H1 (cell line): ENCODE results near the gene ECD. TPM values are rescaled to one million over a fixed set of nuclear protein-coding genes. Genes with fewer than 3 reads are reported as not detected.

Experiments
- CTCF ChIA-PET: fragments of 300-600 bp; sonication (Branson Sonifier 250); formaldehyde crosslinking; loops from one replicate; lab custom pipeline; 2021; ENCODE audit not compliant: partially characterized antibody; lab: Charles Lee
- POLR2A ChIA-PET: fragments of 300-600 bp; sonication (Branson Sonifier 250); formaldehyde crosslinking; loops from one replicate; lab custom pipeline; 2021; ENCODE audit warnings: inconsistent platforms; ENCODE audit not compliant: partially characterized antibody; lab: Charles Lee
- DNase-seq, 2 experiments: peaks; one replicate each; pipeline versions ENCODE4 v3.0.0 to v3.0.0-alpha.2; 2010 to 2022; ENCODE audit warnings: low spot score in 2 of 2, low read depth in 1 of 2, mixed read lengths in 1 of 2
- FAIRE-seq: peaks from 2 replicates; lab custom pipeline; 2011; peaks lifted over from hg19 to GRCh38; lab: Jason Lieb, UNC
- H2AFZ ChIP-seq: 2 replicates; pipeline ENCODE4 v1.8.1; 2012; ENCODE audit warnings: low read length, inconsistent platforms
- H2AK5ac ChIP-seq: 2 replicates; pipeline ENCODE4 v1.6.1; 2013; ENCODE audit warnings: low read depth, low read length
- H2BK120ac ChIP-seq: replicated peaks from 2 replicates; pipeline ENCODE3; 2013; ENCODE audit warnings: low read depth, low read length, inconsistent platforms
- H2BK12ac ChIP-seq: 2 replicates; pipeline ENCODE4 v1.6.1; 2013; ENCODE audit warnings: low read depth, low read length
- H2BK15ac ChIP-seq: 2 replicates; pipeline ENCODE4 v1.6.1; 2013; ENCODE audit warnings: low read length
- H2BK20ac ChIP-seq: 2 replicates; pipeline ENCODE4 v1.6.1; 2013; ENCODE audit warnings: low read length
- H2BK5ac ChIP-seq: 2 replicates; pipeline ENCODE4 v1.6.1; 2013; ENCODE audit warnings: low read depth, low read length
- H3K14ac ChIP-seq: 2 replicates; pipeline ENCODE4 v1.6.1; 2013; ENCODE audit warnings: inconsistent platforms; ENCODE audit not compliant: insufficient read length
- H3K18ac ChIP-seq: 2 replicates; pipeline ENCODE4 v1.6.1; 2013; ENCODE audit warnings: low read length; ENCODE audit errors: extremely low read depth
- H3K23ac ChIP-seq: 2 replicates; pipeline ENCODE4 v1.6.1; 2013; ENCODE audit warnings: inconsistent platforms; ENCODE audit not compliant: insufficient read length
- H3K23me2 ChIP-seq: 2 replicates; pipeline ENCODE4 v1.6.1; 2013; ENCODE audit warnings: low read depth, low read length
- H3K27ac ChIP-seq: 2 replicates; pipeline ENCODE4 v1.6.1; 2011; ENCODE audit warnings: low read depth, low read length, inconsistent platforms
- H3K27me3 ChIP-seq, 4 experiments: replicated peaks in 1 of 4; 1 replicate in 1 of 4; 2 replicates in 3 of 4; pipeline versions ENCODE4 v1.6.1 to v1.8.1; 2011 to 2013; ENCODE audit warnings: low read length in 3 of 4, mild to moderate bottlenecking in 3 of 4, inconsistent platforms in 2 of 4, mixed read lengths in 2 of 4, moderate library complexity in 1 of 4; ENCODE audit not compliant: control insufficient read depth in 3 of 4, insufficient read depth in 3 of 4; ENCODE audit errors: extremely low read depth in 1 of 4
- H3K36me3 ChIP-seq, 4 experiments: 2 replicates each; pipeline versions ENCODE4 v1.6.1 to v1.8.1; 2011 to 2013; ENCODE audit warnings: mild to moderate bottlenecking in 4 of 4, low read length in 3 of 4, moderate library complexity in 2 of 4, control low read depth in 1 of 4, inconsistent platforms in 1 of 4; ENCODE audit not compliant: insufficient read depth in 4 of 4, control insufficient read depth in 2 of 4
- H3K4ac ChIP-seq: replicated peaks from 2 replicates; pipeline ENCODE3; 2013; ENCODE audit warnings: low read length, low read depth, mixed read lengths, inconsistent platforms; ENCODE audit not compliant: insufficient read length
- H3K4me1 ChIP-seq, 4 experiments: replicated peaks in 1 of 4; 1 replicate in 1 of 4; 2 replicates in 3 of 4; pipeline versions ENCODE4 v1.6.1 to v1.8.1; 2011 to 2013; ENCODE audit warnings: low read length in 3 of 4, inconsistent platforms in 2 of 4, mixed read lengths in 1 of 4; ENCODE audit not compliant: insufficient read depth in 4 of 4, control insufficient read depth in 3 of 4
- H3K4me2 ChIP-seq, 2 experiments: 2 replicates each; pipeline versions ENCODE4 v1.6.1 to v1.8.1; 2011 to 2013; ENCODE audit warnings: low read depth in 2 of 2, low read length in 2 of 2, control low read depth in 1 of 2, inconsistent platforms in 1 of 2, mild to moderate bottlenecking in 1 of 2; ENCODE audit not compliant: insufficient read depth in 1 of 2
- H3K4me3 ChIP-seq, 4 experiments: fragments of 200-600, 300-600 bp in 1 of 4; sonication (generic), shearing (Covaris generic), sonication (Bioruptor Twin) in 1 of 4; 2 replicates each; pipeline versions ENCODE4 v1.5.1 to v1.8.1; 2011 to 2016; ENCODE audit warnings: low read length in 4 of 4, low read depth in 3 of 4, control low read depth in 2 of 4, inconsistent platforms in 2 of 4, mild to moderate bottlenecking in 2 of 4, mixed read lengths in 1 of 4, moderate library complexity in 1 of 4; ENCODE audit not compliant: insufficient read depth in 2 of 4; ENCODE audit errors: extremely low read depth in 1 of 4
- H3K56ac ChIP-seq: replicated peaks from 2 replicates; pipeline ENCODE3; 2013; ENCODE audit warnings: low read depth, mild to moderate bottlenecking, mixed read lengths, low read length, inconsistent platforms; ENCODE audit not compliant: insufficient read length
- H3K79me1 ChIP-seq: 2 replicates; pipeline ENCODE4 v1.6.1; 2013; ENCODE audit warnings: low read depth, low read length, control low read depth
- H3K79me2 ChIP-seq, 2 experiments: 2 replicates each; pipeline versions ENCODE4 v1.6.1 to v1.8.1; 2012 to 2013; ENCODE audit warnings: low read length in 2 of 2, mild to moderate bottlenecking in 2 of 2, inconsistent platforms in 1 of 2; ENCODE audit not compliant: insufficient read depth in 2 of 2, control insufficient read depth in 1 of 2
- H3K9ac ChIP-seq, 4 experiments: replicated peaks in 1 of 4; 1 replicate in 1 of 4; 2 replicates in 3 of 4; pipeline versions ENCODE4 v1.6.1 to v1.8.1; 2011 to 2013; ENCODE audit warnings: low read depth in 3 of 4, low read length in 3 of 4, control low read depth in 2 of 4, mild to moderate bottlenecking in 2 of 4, moderate library complexity in 2 of 4, inconsistent platforms in 1 of 4; ENCODE audit errors: extremely low read depth in 1 of 4
- H3K9me3 ChIP-seq, 2 experiments: 2 replicates each; pipeline versions ENCODE4 v1.6.1 to v1.8.1; 2012 to 2013; ENCODE audit warnings: mild to moderate bottlenecking in 2 of 2, moderate library complexity in 2 of 2, control low read depth in 1 of 2, inconsistent platforms in 1 of 2, low read depth in 1 of 2, low read length in 1 of 2, mixed read lengths in 1 of 2; ENCODE audit not compliant: insufficient read depth in 2 of 2
- H4K20me1 ChIP-seq, 2 experiments: replicated peaks in 1 of 2; 2 replicates each; pipeline versions ENCODE3 to v1.8.1; 2011 to 2013; ENCODE audit warnings: inconsistent platforms in 2 of 2, low read length in 2 of 2, mild to moderate bottlenecking in 1 of 2; ENCODE audit not compliant: insufficient read depth in 2 of 2, control insufficient read depth in 1 of 2
- H4K5ac ChIP-seq: 2 replicates; pipeline ENCODE4 v1.6.1; 2013; ENCODE audit warnings: low read length, low read depth, mixed read lengths, inconsistent platforms; ENCODE audit not compliant: insufficient read length
- H4K8ac ChIP-seq: 2 replicates; pipeline ENCODE4 v1.8.0; 2013; ENCODE audit warnings: mild to moderate bottlenecking, moderate library complexity, low read length, inconsistent platforms; ENCODE audit not compliant: insufficient read depth; ENCODE audit errors: extremely low read depth
- H4K91ac ChIP-seq: replicated peaks from 2 replicates; pipeline ENCODE3; 2013; ENCODE audit warnings: low read length, mixed read lengths, inconsistent platforms; ENCODE audit not compliant: insufficient read length
- CEBPB ChIP-seq: IDR thresholded peaks from 2 replicates; pipeline ENCODE4 v1.6.1; 2012; ENCODE audit warnings: low read depth, low read length
- CTCF ChIP-seq, 3 experiments: IDR thresholded peaks; 1 replicate in 2 of 3; 2 replicates in 1 of 3; pipeline versions ENCODE4 v1.5.1 to v1.6.1; 2011; ENCODE audit warnings: low read length in 3 of 3, mild to moderate bottlenecking in 3 of 3, inconsistent platforms in 2 of 3, low read depth in 1 of 3, moderate library complexity in 1 of 3; ENCODE audit not compliant: insufficient read depth in 1 of 3; ENCODE audit errors: control extremely low read depth in 1 of 3
- EGR1 ChIP-seq: IDR thresholded peaks from 2 replicates; pipeline ENCODE4 v1.6.1; 2011; ENCODE audit warnings: low read depth, low read length, borderline replicate concordance
- HDAC2 ChIP-seq, 2 experiments: fragments of 300-600 bp in 1 of 2; sonication (generic) in 1 of 2; IDR thresholded peaks; 2 replicates each; pipeline ENCODE4 v1.6.1; 2011 to 2012; ENCODE audit warnings: low read depth in 2 of 2, low read length in 2 of 2, mild to moderate bottlenecking in 2 of 2, moderate library complexity in 2 of 2, borderline replicate concordance in 1 of 2, inconsistent platforms in 1 of 2
- KDM1A ChIP-seq: fragments of 200-600, 300-600 bp; sonication (generic); IDR thresholded peaks from 2 replicates; pipeline ENCODE4 v1.7.1; 2016; ENCODE audit warnings: mild to moderate bottlenecking, low read length, borderline replicate concordance
- MAX ChIP-seq: IDR thresholded peaks from 2 replicates; pipeline ENCODE4 v1.6.1; 2012; ENCODE audit warnings: inconsistent platforms
- NRF1 ChIP-seq: IDR thresholded peaks from 2 replicates; pipeline ENCODE4 v1.6.1; 2011; ENCODE audit warnings: mild to moderate bottlenecking, low read depth, low read length, improper control_type of control experiment
- PHF8 ChIP-seq: fragments of 200-600 bp; sonication (generic); conservative IDR thresholded peaks from 2 replicates; pipeline ENCODE4 v1.7.1; 2012; ENCODE audit warnings: low read depth, mild to moderate bottlenecking, inconsistent platforms, low read length, moderate library complexity
- POLR2A ChIP-seq, 2 experiments: IDR thresholded peaks; 1 replicate in 1 of 2; 2 replicates in 1 of 2; pipeline ENCODE4 v1.6.1; 2011; ENCODE audit warnings: low read depth in 2 of 2, low read length in 2 of 2, mild to moderate bottlenecking in 2 of 2; ENCODE audit errors: control extremely low read depth in 1 of 2
- SIRT6 ChIP-seq: IDR thresholded peaks from one replicate; pipeline ENCODE4 v1.7.1; 2012; ENCODE audit warnings: low read length, inconsistent platforms
- SP1 ChIP-seq: IDR thresholded peaks from 2 replicates; pipeline ENCODE4 v1.6.1; 2011; ENCODE audit warnings: low read depth, low read length
- SP4 ChIP-seq: IDR thresholded peaks from 2 replicates; pipeline ENCODE4 v1.6.1; 2012; ENCODE audit warnings: low read length, inconsistent platforms
- WGBS, 2 experiments: shearing (Covaris generic) in 1 of 2; methylation state at CpG; one replicate each; pipeline versions ENCODE4 v1.1.6 to v1.1.7; 2013 to 2015; ENCODE audit warnings: low lambda C conversion rate in 2 of 2, mixed read lengths in 2 of 2, inconsistent platforms in 1 of 2, low coverage in 1 of 2, missing lambda C conversion rate in 1 of 2; ENCODE audit not compliant: insufficient replicate concordance in 2 of 2, insufficient coverage in 1 of 2, insufficient read length in 1 of 2; ENCODE audit errors: extremely low coverage in 1 of 2, missing lambda C conversion rate in 1 of 2; 5-methylcytosine and 5-hydroxymethylcytosine counted together
- polyA plus RNA-seq, 7 experiments: library from polyadenylated mRNA; depleted of rRNA in 3 of 7; stranded (reverse) in 5 of 7; unstranded in 2 of 7; fragments of >200 nt in 5 of 7; fragments of 200-250 nt in 2 of 7; gene quantifications; 1 replicate in 5 of 7; 2 replicates in 1 of 7; 4 replicates in 1 of 7; pipeline versions ENCODE4 v1.2.1 to v1.2.3, GENCODE V29; 2011 to 2013; ENCODE audit warnings: missing spikeins in 2 of 7, mixed read lengths in 2 of 7
- total RNA-seq: library from RNA; stranded (reverse); fragmentation: NEBNext Ultra II Directional; extraction: Animal tissue kit (Norgen Biotek cat#: 25700); gene quantifications from 2 replicates; pipeline ENCODE4 v1.2.1, GENCODE V29; 2021

ECD gene
- total and polyA plus RNA-seq, 2 of the 8 experiments (the other 6 are each of a cell fraction or from before 2014, with no cell fraction given), result 27.1 to 38.0 TPM

- Histone ChIP-seq H3K23me2 (no peaks in the 10 kb centered on the region), H3K4ac (no peak overlapping the region), H4K20me1 (no peaks in the 10 kb centered on the region), H2BK5ac (no peak overlapping the region), H2BK120ac (no peak overlapping the region), H2BK20ac (no peak overlapping the region), H3K14ac (no peak overlapping the region), H3K18ac (no peak overlapping the region), H4K8ac (no peak overlapping the region), H3K36me3 (peaks cover 12 to 46% (median 29%) of the 10 kb centered on the region in 4 experiments; a peak in 6 of 8 replicates), H2AK5ac (no peak overlapping the region), H3K9me3 (no peaks in the 10 kb centered on the region), H3K56ac (no peak overlapping the region)
- 86% methylated on average over 2 of the region's 2 CpGs; no CpG with 5 or more reads in 1 of the 2 experiments for WGBS, 2 experiments
- no peak for TF ChIP-seq SP1
- no peak for TF ChIP-seq PHF8
- no peak for TF ChIP-seq NRF1
- TF ChIP-seq SIRT6, result no peak
- TF ChIP-seq EGR1, result no peak
- no peak for TF ChIP-seq KDM1A
- no peak for TF ChIP-seq MAX
- TF ChIP-seq HDAC2 (IDR thresholded peaks at IDR 0.05; ENCODE audit: borderline replicate concordance in 1 of 2, low read depth in 2 of 2, low read length in 2 of 2), result no peak
- no peak for TF ChIP-seq SP4
- no peak for TF ChIP-seq POLR2A (IDR thresholded peaks at IDR 0.05; ENCODE audit: control extremely low read depth in 1 of 2, low read depth in 2 of 2, low read length in 2 of 2)
- no peak for TF ChIP-seq CEBPB
- TF ChIP-seq CTCF (IDR thresholded peaks at IDR 0.05; ENCODE audit: control extremely low read depth in 1 of 3, insufficient read depth in 1 of 3, low read depth in 1 of 3, low read length in 3 of 3), result no peak
- TF ChIP-seq, all 59 proteins: peak for 0
- no peak overlapping the region for H2BK15ac ChIP-seq
- H3K4me3 ChIP-seq, result no peak overlapping the region
- DNase-seq (no peak), FAIRE-seq (no peak)
- H3K79me1 ChIP-seq, result no peaks in the 10 kb centered on the region
- H3K27me3 ChIP-seq, result no peaks in the 10 kb centered on the region
- H2BK12ac ChIP-seq, result no peak overlapping the region
- no peaks in the 10 kb centered on the region for H3K4me1 ChIP-seq
- H3K27ac ChIP-seq, result no peak overlapping the region
- H3K79me2 ChIP-seq, result no peaks in the 10 kb centered on the region
- H3K4me2 ChIP-seq, result no peak overlapping the region
- H4K91ac ChIP-seq, result no peak overlapping the region
- H4K5ac ChIP-seq, result no peak overlapping the region
- POLR2A ChIA-PET, result interaction anchor here (0.8 kb wide), 1 partner anchor 21 kb away, joined by 3 read pairs; the partner anchor contains the start of gene NUDT13
- CTCF ChIA-PET, result interaction anchor here (0.6 to 1.1 kb wide), 2 partner anchors 7 to 29 kb away, joined by 3 to 4 read pairs; no protein-coding TSS in a partner anchor
- H3K23ac ChIP-seq, result no peak overlapping the region
- no peak overlapping the region for H3K9ac ChIP-seq
- H2AFZ ChIP-seq, result no peak overlapping the region
Observed at GRCh38 chr10:73131301-73131700, 36.5 kb downstream of the ECD start.
